NCI-H1694 (cell line): ENCODE measurements around the gene SYT3.
"Not testable (repeated sequence)": the region's sequence is repeated elsewhere in the genome, so short reads cannot be mapped to it uniquely, and the experiment has no call there.

ENCODE experiments used
- DNase-seq: peaks from one replicate; lab custom pipeline; 2025; lab: John Stamatoyannopoulos, UW

SYT3 gene

GRCh38 chr19:50636317-50637085, 3.2 kb downstream of the SYT3 start:
- no peak for DNase-seq

- DNase-seq, result no peak
Measured at GRCh38 chr19:50633973-50634372, 5.7 kb downstream of the SYT3 start.

- no peak for DNase-seq
Measured at GRCh38 chr19:50633359-50633758, 6.3 kb downstream of the SYT3 start.

GRCh38 chr19:50632151-50632835, 7.4 kb downstream of the SYT3 start:
- DNase-seq, result no peak

GRCh38 chr19:50629801-50630200, 9.9 kb downstream of the SYT3 start:
- DNase-seq, result no peak

GRCh38 chr19:50629194-50629593, 10.5 kb downstream of the SYT3 start:
- DNase-seq, result no peak

GRCh38 chr19:50628551-50628950, 11.1 kb downstream of the SYT3 start:
- DNase-seq, result no peak

GRCh38 chr19:50628146-50628545, 11.5 kb downstream of the SYT3 start:
- no peak for DNase-seq

- DNase-seq, result no peak
Measured at GRCh38 chr19:50626795-50627194, 12.9 kb downstream of the SYT3 start.

GRCh38 chr19:50626011-50626410, 13.7 kb downstream of the SYT3 start:
- DNase-seq, result no peak

- no peak for DNase-seq
Measured at GRCh38 chr19:50624949-50625600, 14.6 kb downstream of the SYT3 start.

- not testable (repeated sequence) for DNase-seq
Measured at GRCh38 chr19:50620394-50620906, 19.2 kb downstream of the SYT3 start.

GRCh38 chr19:50619184-50619583, 20.5 kb downstream of the SYT3 start:
- not testable (repeated sequence) for DNase-seq

GRCh38 chr19:50618379-50618778, 21.3 kb downstream of the SYT3 start:
- not testable (repeated sequence) for DNase-seq

- DNase-seq, result not testable (repeated sequence)
Measured at GRCh38 chr19:50612504-50613404, 26.9 kb downstream of the SYT3 start.

GRCh38 chr19:50607874-50608785, 31.6 kb downstream of the SYT3 start:
- no peak for DNase-seq

- no peak for DNase-seq
Measured at GRCh38 chr19:50607388-50607787, 32.3 kb downstream of the SYT3 start.

GRCh38 chr19:50606059-50606836, 33.4 kb downstream of the SYT3 start:
- DNase-seq, result not testable (repeated sequence)

- not testable (repeated sequence) for DNase-seq
Measured at GRCh38 chr19:50604264-50605073, 35.2 kb downstream of the SYT3 start.
